Common myeloid progenitor, CD34-positive (primary cell): ENCODE data around the gene NXNL2.

Source experiments
- CTCF ChIA-PET: fragments of 350-600 bp; sonication (Branson Sonifier 250); formaldehyde crosslinking; loops from one replicate; lab custom pipeline; 2021; ENCODE audit warnings: antibody characterized with exemption; lab: Charles Lee
- POLR2A ChIA-PET: fragments of 350-600 bp; sonication (Branson Sonifier 250); formaldehyde crosslinking; loops from one replicate; lab custom pipeline; 2021; ENCODE audit warnings: antibody characterized with exemption; lab: Charles Lee
- DNase-seq, 3 donors: peaks; one replicate each; pipeline versions ENCODE4 v3.0.0 to v3.0.0-alpha.2; 2013
- H3K27ac ChIP-seq, 2 experiments: 1 replicate in 1 of 2; 2 replicates in 1 of 2; pipeline ENCODE4 v1.7.0; 2013; ENCODE audit warnings: inconsistent platforms in 2 of 2, low read length in 2 of 2, mild to moderate bottlenecking in 2 of 2, low read depth in 1 of 2, moderate library complexity in 1 of 2; ENCODE audit not compliant: severe bottlenecking in 2 of 2, insufficient read depth in 1 of 2, poor library complexity in 1 of 2
- H3K27me3 ChIP-seq, 5 experiments: replicated peaks in 2 of 5; 1 replicate in 3 of 5; 2 replicates in 2 of 5; pipeline versions ENCODE4 v1.6.1 to v1.7.0; 2013; ENCODE audit warnings: low read length in 4 of 5, mild to moderate bottlenecking in 2 of 5, moderate library complexity in 2 of 5, inconsistent platforms in 1 of 5; ENCODE audit not compliant: insufficient read depth in 5 of 5, control insufficient read depth in 4 of 5
- H3K36me3 ChIP-seq, 4 experiments: 1 replicate in 2 of 4; 2 replicates in 2 of 4; pipeline versions ENCODE4 v1.6.1 to v1.7.0; 2013; ENCODE audit warnings: low read length in 3 of 4, control low read depth in 1 of 4, mild to moderate bottlenecking in 1 of 4; ENCODE audit not compliant: control insufficient read depth in 4 of 4, insufficient read depth in 4 of 4
- H3K4me1 ChIP-seq, 4 experiments: 1 replicate in 3 of 4; 2 replicates in 1 of 4; pipeline versions ENCODE4 v1.6.1 to v1.7.1; 2013; ENCODE audit warnings: low read length in 3 of 4, mild to moderate bottlenecking in 3 of 4, control low read depth in 1 of 4, inconsistent platforms in 1 of 4, moderate library complexity in 1 of 4; ENCODE audit not compliant: control insufficient read depth in 4 of 4, insufficient read depth in 4 of 4; ENCODE audit errors: control extremely low read depth in 1 of 4
- H3K4me3 ChIP-seq, 7 experiments: 1 replicate in 4 of 7; 2 replicates in 3 of 7; pipeline versions ENCODE4 v1.5.1 to v1.7.0; 2013; ENCODE audit warnings: mild to moderate bottlenecking in 7 of 7, low read length in 6 of 7, moderate library complexity in 6 of 7, inconsistent platforms in 2 of 7, low read depth in 2 of 7, control low read depth in 1 of 7; ENCODE audit not compliant: insufficient read depth in 4 of 7, control insufficient read depth in 1 of 7; ENCODE audit errors: extremely low read depth in 1 of 7
- H3K9me3 ChIP-seq, 5 experiments: 1 replicate in 4 of 5; 2 replicates in 1 of 5; pipeline versions ENCODE4 v1.6.1 to v1.7.1; 2013; ENCODE audit warnings: low read length in 4 of 5, mild to moderate bottlenecking in 2 of 5, inconsistent platforms in 1 of 5, low read depth in 1 of 5, moderate library complexity in 1 of 5; ENCODE audit not compliant: control insufficient read depth in 4 of 5, insufficient read depth in 2 of 5; ENCODE audit errors: control extremely low read depth in 1 of 5
- WGBS: methylation state at CpG from one replicate; pipeline ENCODE4 v1.1.5; 2013; ENCODE audit not compliant: insufficient coverage; 5-methylcytosine and 5-hydroxymethylcytosine counted together

NXNL2 gene

DNA sequence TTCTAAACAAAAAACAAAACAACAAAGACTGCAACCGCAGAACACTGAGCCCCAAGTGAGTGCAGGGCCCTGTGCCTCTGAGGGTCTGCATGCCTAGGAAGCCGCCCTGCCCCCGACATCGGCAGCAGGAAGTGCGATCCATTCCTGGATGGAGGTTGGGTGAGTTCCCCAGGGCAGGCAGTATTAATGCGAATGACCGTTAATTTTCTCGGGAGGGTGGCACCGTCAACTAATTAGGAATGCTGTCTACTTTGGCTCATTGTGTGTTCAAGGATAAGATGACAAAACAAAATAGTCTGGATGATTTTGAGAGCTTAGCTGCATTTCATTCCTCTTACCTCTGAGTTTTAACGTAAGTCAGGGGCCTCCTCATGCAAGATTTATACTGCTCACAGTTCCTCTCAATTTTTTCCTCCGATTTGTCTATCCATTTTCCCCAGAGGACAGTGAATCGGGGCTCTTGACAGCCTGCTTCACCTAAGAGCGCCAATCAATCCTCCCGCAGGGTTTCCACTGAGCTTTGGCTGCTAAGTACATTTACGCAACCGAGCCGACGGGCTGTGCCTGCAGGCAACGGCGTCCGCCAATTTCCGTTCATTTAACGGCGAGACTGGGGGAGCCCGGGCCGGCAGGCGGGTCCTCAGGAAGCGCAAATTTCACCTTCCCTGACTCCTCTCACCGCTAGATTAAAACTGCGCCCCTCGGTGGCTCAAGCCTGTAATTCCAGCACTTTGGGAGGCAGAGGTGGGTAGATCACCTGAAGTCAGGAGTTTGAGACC lies 2.9 kb upstream of the NXNL2 start:
- Histone ChIP-seq H3K4me3 (peak overlapping the region in 3 of 7 experiments; percentile 5 to 45 (median 11)), H3K27me3 (peaks cover 0 to 34% (median 21%) of the 10 kb centered on the region in 5 experiments), H3K36me3 (no peaks in the 10 kb centered on the region), H3K9me3 (no peaks in the 10 kb centered on the region), H3K4me1 (peaks cover 0 to 35% (median 23%) of the 10 kb centered on the region in 4 experiments), H3K27ac (no peak overlapping the region)
- WGBS = 22% methylated on average over 30 of the region's 31 CpGs
- CTCF ChIA-PET = interaction anchor here (0.6 to 1.0 kb wide), 2 partner anchors 12 to 125 kb away, joined by 3 read pairs; no protein-coding TSS in a partner anchor
- POLR2A ChIA-PET = no interaction called here
- peak; percentile 31 to 77 (median 64) for DNase-seq

DNA sequence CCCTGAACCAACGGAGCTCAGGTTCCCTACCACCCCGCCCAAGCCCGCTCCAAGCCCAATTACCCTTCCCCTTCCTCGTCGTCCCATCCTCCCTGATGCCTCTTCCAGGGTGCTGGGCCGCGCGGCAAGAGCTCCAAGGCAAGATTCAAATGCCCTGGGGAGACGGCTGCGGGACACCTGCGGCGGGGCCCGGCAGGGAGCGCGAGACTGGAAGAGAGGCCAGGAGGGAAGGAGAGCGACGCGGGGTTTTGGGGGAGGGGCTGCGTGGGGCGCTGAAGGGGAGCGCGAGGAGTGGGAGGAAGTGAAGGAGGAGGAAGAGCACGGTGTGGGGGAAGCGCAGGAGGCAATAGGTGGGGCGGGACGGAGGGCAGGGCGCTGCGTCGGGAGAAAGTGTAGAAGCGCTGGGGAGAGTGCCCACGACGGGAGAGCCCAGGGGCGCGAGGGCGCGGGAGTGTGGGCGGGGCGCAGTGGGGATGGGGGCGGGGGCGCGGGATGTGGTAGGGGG lies 975 bp upstream of the NXNL2 start:
- H3K27ac ChIP-seq = no peak overlapping the region
- no peaks in the 10 kb centered on the region for H3K9me3 ChIP-seq
- peaks cover 0 to 43% (median 24%) of the 10 kb centered on the region in 5 experiments for H3K27me3 ChIP-seq
- H3K36me3 ChIP-seq = no peaks in the 10 kb centered on the region
- H3K4me1 ChIP-seq = peaks cover 0 to 46% (median 25%) of the 10 kb centered on the region in 4 experiments
- DNase-seq = peak in 1 of 3 donors; percentile 29
- ChIA-PET CTCF (interaction anchor here (0.7 to 1.3 kb wide), 2 partner anchors 49 to 140 kb away, joined by 3 read pairs; no protein-coding TSS in a partner anchor), POLR2A (no interaction called here)
- WGBS = 0% methylated on average over 34 of the region's 41 CpGs
- peak overlapping the region in 5 of 7 experiments; percentile 17 to 77 (median 53) for H3K4me3 ChIP-seq

DNA sequence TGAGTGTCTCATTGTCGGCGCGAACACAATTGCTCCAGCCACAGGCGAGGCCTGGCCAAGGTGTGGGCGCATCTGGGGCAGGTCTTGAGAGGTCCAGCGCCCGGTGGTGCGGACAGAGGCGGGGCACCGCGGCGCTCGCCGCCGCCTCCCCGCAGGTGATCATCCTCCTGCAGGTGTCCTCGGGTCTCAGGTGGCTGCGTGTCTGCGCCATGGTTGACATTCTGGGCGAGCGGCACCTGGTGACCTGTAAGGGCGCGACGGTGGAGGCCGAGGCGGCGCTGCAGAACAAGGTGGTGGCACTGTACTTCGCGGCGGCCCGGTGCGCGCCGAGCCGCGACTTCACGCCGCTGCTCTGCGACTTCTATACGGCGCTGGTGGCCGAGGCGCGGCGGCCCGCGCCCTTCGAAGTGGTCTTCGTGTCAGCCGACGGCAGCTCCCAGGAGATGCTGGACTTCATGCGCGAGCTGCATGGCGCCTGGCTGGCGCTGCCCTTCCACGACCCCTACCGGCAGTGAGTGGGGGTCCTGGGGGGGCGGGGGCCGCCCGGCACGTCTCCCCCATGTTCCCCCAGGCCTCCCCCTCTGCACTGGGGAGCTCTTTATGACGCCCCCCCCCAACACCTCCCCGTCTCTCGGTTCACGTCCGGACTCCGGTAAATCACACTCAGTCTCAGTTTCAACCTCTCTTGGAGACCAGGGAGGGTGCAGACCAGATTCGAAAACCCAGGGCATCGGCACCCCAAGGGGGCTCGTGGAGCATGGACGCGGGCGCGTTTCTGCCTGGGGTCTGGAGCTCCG lies 446 bp downstream of the NXNL2 start:
- Histone ChIP-seq H3K27ac (no peak overlapping the region), H3K27me3 (peaks cover 0 to 43% (median 24%) of the 10 kb centered on the region in 5 experiments), H3K36me3 (no peaks in the 10 kb centered on the region), H3K4me1 (peaks cover 0 to 42% (median 24%) of the 10 kb centered on the region in 4 experiments), H3K4me3 (peak overlapping the region; percentile 30 to 77 (median 56)), H3K9me3 (no peaks in the 10 kb centered on the region)
- ChIA-PET POLR2A (no interaction called here), CTCF (interaction anchor here (0.7 to 1.4 kb wide), 4 partner anchors 11 to 225 kb away, joined by 3 to 4 read pairs (median 3); no protein-coding TSS in a partner anchor)
- WGBS = 2% methylated on average over 50 of the region's 75 CpGs
- DNase-seq = peak in 1 of 3 donors; percentile 39

DNA sequence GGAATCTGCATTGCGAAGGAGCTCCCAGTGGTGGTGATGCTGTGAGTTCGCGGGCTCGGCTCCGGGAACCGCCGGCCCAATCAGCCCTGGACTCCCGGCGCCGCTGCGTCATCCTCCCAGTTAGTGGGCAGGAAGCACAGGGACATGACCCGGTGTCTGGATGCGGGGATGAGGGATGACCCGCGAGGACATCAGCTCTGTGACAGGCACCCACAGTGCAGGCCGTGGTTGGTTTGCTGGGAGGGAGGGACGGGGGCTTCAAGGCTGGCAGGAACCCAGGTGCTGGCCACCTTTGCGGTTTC lies 996 bp downstream of the NXNL2 start:
- 18% methylated on average over 14 of the region's 18 CpGs for WGBS
- Histone ChIP-seq H3K27ac (no peak overlapping the region), H3K27me3 (peaks cover 0 to 43% (median 24%) of the 10 kb centered on the region in 5 experiments), H3K4me3 (peak overlapping the region in 4 of 7 experiments; percentile 50 to 77 (median 68)), H3K9me3 (no peaks in the 10 kb centered on the region), H3K4me1 (peaks cover 0 to 39% (median 22%) of the 10 kb centered on the region in 4 experiments), H3K36me3 (no peaks in the 10 kb centered on the region)
- ChIA-PET POLR2A (no interaction called here), CTCF (interaction anchor here (0.7 to 1.1 kb wide), 3 partner anchors 12 to 36 kb away, joined by 3 read pairs; no protein-coding TSS in a partner anchor)
- peak in 1 of 3 donors; percentile 10 for DNase-seq

DNA sequence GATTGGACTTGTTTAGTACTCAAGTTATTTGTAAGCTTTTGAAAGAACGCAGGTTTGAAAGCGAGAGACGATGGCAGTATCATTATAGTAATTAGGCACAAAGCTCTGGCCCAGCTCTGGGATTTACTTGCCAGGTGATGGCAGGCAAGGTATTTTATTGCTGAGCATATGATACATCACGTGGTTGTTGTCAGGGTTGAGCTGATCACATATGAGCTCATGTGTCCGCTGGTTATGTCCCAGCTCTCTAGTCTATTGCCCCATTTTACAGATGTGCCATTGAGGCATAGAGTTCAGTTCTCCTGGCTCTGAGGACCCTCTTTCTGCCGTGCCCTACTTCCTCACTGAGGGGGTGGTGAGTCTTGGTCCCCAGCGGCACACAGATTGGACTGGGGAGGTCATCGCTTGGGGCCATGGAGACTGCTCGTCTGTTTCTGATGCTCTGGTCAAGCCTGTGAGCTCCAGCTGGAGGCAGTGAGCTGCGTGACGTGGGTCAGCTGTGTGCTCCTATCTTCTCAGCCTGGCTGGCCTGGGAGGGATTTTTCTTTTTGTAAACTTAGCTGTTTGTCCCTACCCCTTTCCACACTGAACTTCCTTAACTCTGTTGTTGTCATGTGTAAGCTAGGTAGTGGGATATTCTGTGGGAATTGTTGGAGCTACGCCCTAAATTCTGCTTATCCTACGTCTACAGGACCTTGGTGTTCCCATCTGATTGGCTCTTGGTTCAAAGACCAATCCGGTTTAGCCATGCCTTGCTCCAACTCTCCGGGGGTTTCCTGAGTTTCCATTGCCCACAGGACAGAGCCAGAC lies 2.2 kb downstream of the NXNL2 start:
- no peak for DNase-seq
- ChIA-PET CTCF (interaction anchor here (1.4 kb wide), 1 partner anchor 42 kb away, joined by 3 read pairs; no protein-coding TSS in a partner anchor), POLR2A (no interaction called here)
- Histone ChIP-seq H3K27ac (no peak overlapping the region), H3K4me3 (no peak overlapping the region), H3K27me3 (peaks cover 0 to 41% (median 22%) of the 10 kb centered on the region in 5 experiments), H3K36me3 (no peaks in the 10 kb centered on the region), H3K4me1 (peaks cover 0 to 34% (median 18%) of the 10 kb centered on the region in 4 experiments), H3K9me3 (no peaks in the 10 kb centered on the region)
- 97% methylated on average over 10 of the region's 15 CpGs for WGBS

DNA sequence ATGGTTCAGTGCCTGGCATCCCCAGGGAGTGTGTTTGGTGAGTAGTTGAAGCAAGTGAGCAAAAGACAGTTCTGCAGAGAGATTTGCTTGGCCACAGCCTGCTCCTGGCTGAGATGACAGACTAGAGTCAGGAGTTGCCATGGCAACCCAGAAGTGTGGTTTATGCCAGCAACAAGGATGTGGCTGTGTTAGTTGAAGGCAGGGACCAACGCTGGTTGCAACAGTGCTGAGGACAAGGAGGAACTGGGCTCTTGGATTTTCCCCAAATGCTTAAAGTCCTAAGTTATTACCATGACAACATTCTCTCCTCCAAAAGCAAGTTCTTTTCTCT lies 2.7 kb downstream of the NXNL2 start:
- DNase-seq = peak; percentile 86 to 97 (median 96)
- no CpG with 5 or more reads among the region's 1 CpG for WGBS
- Histone ChIP-seq H3K9me3 (no peaks in the 10 kb centered on the region), H3K4me1 (peaks cover 0 to 31% (median 18%) of the 10 kb centered on the region in 4 experiments), H3K27me3 (peaks cover 0 to 41% (median 22%) of the 10 kb centered on the region in 5 experiments), H3K27ac (no peak overlapping the region), H3K4me3 (no peak overlapping the region), H3K36me3 (no peaks in the 10 kb centered on the region)
- ChIA-PET POLR2A (no interaction called here), CTCF (interaction anchor here (1.4 kb wide), 1 partner anchor 41 kb away, joined by 3 read pairs; no protein-coding TSS in a partner anchor)
